ENCODE data around the gene DLG3. TPM values are rescaled to one million over a fixed set of nuclear protein-coding genes. Genes with fewer than 3 reads are reported as not detected.
"Not testable (repeated sequence)": the region's sequence is repeated elsewhere in the genome, so short reads cannot be mapped to it uniquely, and the experiment has no call there.

Gene DLG3
- total and polyA plus RNA-seq, 10 of the 15 experiments (the other 5 are each of a cell fraction or from before 2014, with no cell fraction given) = 1.3 to 32.2 (median 3.9) TPM

GRCh38 chrX:70509078-70509477 lies 64.4 kb downstream of the DLG3 start:
- SMC1A ChIA-PET (ENCODE audit: uncharacterized antibody, unreplicated experiment) = no interaction called here
- no peaks in the 10 kb centered on the region for H4K20me1 ChIP-seq (ENCODE audit: control insufficient read depth, insufficient read depth)
- 0 out of 2 replicates have a peak, but pooled peaks cover 3% of the 10 kb centered on the region for H3K4me1 ChIP-seq (ENCODE audit: control insufficient read depth, insufficient read depth, low read length)
- H3K79me2 ChIP-seq (ENCODE audit: control insufficient read depth, insufficient read depth, low read length) = no peaks in the 10 kb centered on the region
- H3K36me3 ChIP-seq (ENCODE audit: control insufficient read depth in 2 of 2, insufficient read depth in 2 of 2, low read length in 1 of 2) = no peaks in the 10 kb centered on the region
- FAIRE-seq (no peak), DNase-seq (ENCODE audit: low read depth, low spot score) (no peak), ATAC-seq (no peak; the same call in 2 of the 3 replicates)
- H3K9ac ChIP-seq (ENCODE audit: control insufficient read depth, insufficient read depth, low read length) = no peak overlapping the region
- no TSS peak for BruUV-seq (replicated peaks)
- in situ Hi-C loops (cut with MboI) (no loop called here), intact Hi-C loops (cut with micrococcal nuclease; ENCODE audit: unreplicated experiment) (loop anchor here (10.0 kb wide), 1 partner anchor 64 kb away; the partner anchor contains the start of gene DLG3)
- H3K4me3 ChIP-seq = no peak overlapping the region
- no peaks in the 10 kb centered on the region for H3K9me3 ChIP-seq (replicated peaks; ENCODE audit: control insufficient read depth, insufficient read depth, low read length)
- CTCF ChIA-PET = no interaction called here
- H3K4me2 ChIP-seq (ENCODE audit: control insufficient read depth, insufficient read depth) = no peak overlapping the region
- H3K27me3 ChIP-seq (replicated peaks in 1 of 2; ENCODE audit: control insufficient read depth in 2 of 2, insufficient read depth in 2 of 2, low read length in 1 of 2) = no peaks in the 10 kb centered on the region
- RAD21 ChIA-PET (ENCODE audit: unreplicated experiment) = no interaction called here
- H2AFZ ChIP-seq (ENCODE audit: control insufficient read depth, low read depth, low read length) = no peak overlapping the region
- no peak overlapping the region for H3K27ac ChIP-seq (ENCODE audit: control insufficient read depth, insufficient read depth)
- TF ChIP-seq GABPA (IDR thresholded peaks at IDR 0.05; ENCODE audit: low read depth) = no peak
- TF ChIP-seq MYC (IDR thresholded peaks at IDR 0.05; ENCODE audit: insufficient read depth, insufficient read length, insufficient replicate concordance, low read length, severe bottlenecking) = no peak
- no peak for TF ChIP-seq PML (IDR thresholded peaks at IDR 0.05; ENCODE audit: low read length)
- no peak for TF ChIP-seq USF1 (IDR thresholded peaks at IDR 0.05; ENCODE audit: borderline replicate concordance, extremely low read length, insufficient read depth, low read depth, low read length)
- no peak for TF ChIP-seq CBFB (IDR thresholded peaks at IDR 0.05; ENCODE audit: low read depth)
- no peak for TF ChIP-seq BCLAF1 (IDR thresholded peaks at IDR 0.05)
- TF ChIP-seq ZNF24 (IDR thresholded peaks at IDR 0.05) = no peak
- TF ChIP-seq DPF2 (IDR thresholded peaks at IDR 0.05) = no peak
- WGBS (ENCODE audit: insufficient coverage, insufficient replicate concordance, low lambda C conversion rate, missing lambda C conversion rate) = 20% methylated on average over 4 of the region's 4 CpGs
- POLR2A ChIA-PET = no interaction called here

- WGBS (ENCODE audit: insufficient coverage, insufficient replicate concordance, low lambda C conversion rate, missing lambda C conversion rate) = 67% methylated on average over 3 of the region's 4 CpGs
- H3K4me3 ChIP-seq; intact Hi-C loops (cut with micrococcal nuclease; ENCODE audit: unreplicated experiment); BruUV-seq (replicated peaks); H4K20me1 ChIP-seq (ENCODE audit: control insufficient read depth, insufficient read depth); POLR2A ChIA-PET; FAIRE-seq; ATAC-seq; H3K27ac ChIP-seq (ENCODE audit: control insufficient read depth, insufficient read depth); in situ Hi-C loops (cut with MboI); H3K9me3 ChIP-seq (replicated peaks; ENCODE audit: control insufficient read depth, insufficient read depth, low read length); CTCF ChIA-PET; H2AFZ ChIP-seq (ENCODE audit: control insufficient read depth, low read depth, low read length); H3K4me2 ChIP-seq (ENCODE audit: control insufficient read depth, insufficient read depth); H3K9ac ChIP-seq (ENCODE audit: control insufficient read depth, insufficient read depth, low read length); H3K79me2 ChIP-seq (ENCODE audit: control insufficient read depth, insufficient read depth, low read length); H3K27me3 ChIP-seq (replicated peaks in 1 of 2; ENCODE audit: control insufficient read depth in 2 of 2, insufficient read depth in 2 of 2, low read length in 1 of 2); H3K4me1 ChIP-seq (ENCODE audit: control insufficient read depth, insufficient read depth, low read length); SMC1A ChIA-PET (ENCODE audit: uncharacterized antibody, unreplicated experiment); DNase-seq (ENCODE audit: low read depth, low spot score); RAD21 ChIA-PET (ENCODE audit: unreplicated experiment); H3K36me3 ChIP-seq (ENCODE audit: control insufficient read depth in 2 of 2, insufficient read depth in 2 of 2, low read length in 1 of 2): not testable (repeated sequence)
Observed at GRCh38 chrX:70515270-70515669, 70.6 kb downstream of the DLG3 start.

- H3K79me2 ChIP-seq (ENCODE audit: control insufficient read depth, insufficient read depth, low read length); in situ Hi-C loops (cut with MboI); H3K9me3 ChIP-seq (replicated peaks; ENCODE audit: control insufficient read depth, insufficient read depth, low read length); H3K27ac ChIP-seq (ENCODE audit: control insufficient read depth, insufficient read depth); CTCF ChIA-PET; POLR2A ChIA-PET; FAIRE-seq; H3K36me3 ChIP-seq (ENCODE audit: control insufficient read depth in 2 of 2, insufficient read depth in 2 of 2, low read length in 1 of 2); SMC1A ChIA-PET (ENCODE audit: uncharacterized antibody, unreplicated experiment); RAD21 ChIA-PET (ENCODE audit: unreplicated experiment); H2AFZ ChIP-seq (ENCODE audit: control insufficient read depth, low read depth, low read length); H3K4me2 ChIP-seq (ENCODE audit: control insufficient read depth, insufficient read depth); intact Hi-C loops (cut with micrococcal nuclease; ENCODE audit: unreplicated experiment); H4K20me1 ChIP-seq (ENCODE audit: control insufficient read depth, insufficient read depth); DNase-seq (ENCODE audit: low read depth, low spot score); BruUV-seq (replicated peaks); ATAC-seq; H3K9ac ChIP-seq (ENCODE audit: control insufficient read depth, insufficient read depth, low read length); H3K4me1 ChIP-seq (ENCODE audit: control insufficient read depth, insufficient read depth, low read length); H3K27me3 ChIP-seq (replicated peaks in 1 of 2; ENCODE audit: control insufficient read depth in 2 of 2, insufficient read depth in 2 of 2, low read length in 1 of 2); H3K4me3 ChIP-seq: not testable (repeated sequence)
- 0% methylated on average over 1 of the region's 1 CpG for WGBS (ENCODE audit: insufficient coverage, insufficient replicate concordance, low lambda C conversion rate, missing lambda C conversion rate)
Observed at GRCh38 chrX:70515692-70516091, 71.1 kb downstream of the DLG3 start.
